Non-pigmented ciliary epithelial cell (primary cell): Measurements from ENCODE around the gene MEIOB.
"Not testable (repeated sequence)": the region's sequence is repeated elsewhere in the genome, so short reads cannot be mapped to it uniquely, and the experiment has no call there.

Experiments
- DNase-seq: peaks from one replicate; pipeline ENCODE4 v3.0.0-alpha.2; 2010; ENCODE audit warnings: low read depth

MEIOB gene

DNA sequence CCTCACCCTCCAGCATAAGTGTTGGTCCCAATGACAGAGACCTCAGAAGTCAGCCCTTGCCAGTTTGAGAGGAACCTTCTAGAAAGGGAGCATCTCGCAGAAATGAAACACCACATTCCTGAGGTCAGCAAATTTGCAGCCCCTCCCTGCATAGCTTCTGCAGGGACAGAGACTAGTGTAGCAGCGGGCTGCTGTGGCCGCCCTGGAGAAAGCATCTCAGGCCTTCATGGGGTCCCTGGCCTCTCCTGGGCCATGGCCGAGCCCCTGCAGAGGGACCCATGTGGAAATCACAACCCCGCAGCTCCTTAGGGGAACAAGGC lies 34.8 kb upstream of the MEIOB start:
- no peak for DNase-seq

DNA sequence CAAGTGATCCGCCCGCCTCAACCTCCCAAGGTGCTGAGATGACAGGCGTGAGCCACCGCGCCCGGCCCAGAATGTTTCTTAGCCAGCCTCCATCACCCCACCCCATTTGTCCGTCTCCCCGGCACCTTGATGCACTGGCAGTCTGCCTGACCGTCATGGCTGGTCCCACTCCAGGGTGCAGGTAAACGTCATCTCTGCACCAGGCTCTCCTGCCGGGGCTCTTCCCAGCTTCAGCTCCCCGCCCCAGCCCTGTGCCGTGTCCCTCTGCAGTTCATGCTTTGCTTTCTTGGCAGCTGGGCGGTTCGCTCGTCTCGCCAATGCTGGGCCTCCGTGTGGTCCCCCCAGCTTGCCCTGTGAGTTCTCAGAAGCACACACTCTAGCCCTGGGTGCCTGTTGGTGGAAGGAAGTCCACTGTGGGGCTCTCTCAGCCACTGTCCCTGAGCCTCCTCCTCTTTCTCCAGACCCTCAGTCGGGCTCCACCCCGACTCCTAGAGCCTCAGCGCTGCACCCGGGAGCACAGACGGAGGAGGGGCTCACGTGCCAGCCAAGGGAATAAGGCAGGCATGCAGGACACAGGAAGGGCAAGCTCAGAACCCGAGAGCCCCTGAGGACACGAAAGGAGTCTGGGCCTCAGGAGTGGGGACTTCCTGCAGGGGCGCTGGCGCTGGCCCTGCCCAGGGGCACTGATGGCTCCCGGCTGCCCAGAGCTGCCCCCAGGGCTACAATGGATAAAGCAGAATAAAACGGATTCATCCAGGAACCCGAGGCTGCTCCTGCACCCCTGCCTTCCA lies 34.3 kb upstream of the MEIOB start:
- DNase-seq = no peak

DNA sequence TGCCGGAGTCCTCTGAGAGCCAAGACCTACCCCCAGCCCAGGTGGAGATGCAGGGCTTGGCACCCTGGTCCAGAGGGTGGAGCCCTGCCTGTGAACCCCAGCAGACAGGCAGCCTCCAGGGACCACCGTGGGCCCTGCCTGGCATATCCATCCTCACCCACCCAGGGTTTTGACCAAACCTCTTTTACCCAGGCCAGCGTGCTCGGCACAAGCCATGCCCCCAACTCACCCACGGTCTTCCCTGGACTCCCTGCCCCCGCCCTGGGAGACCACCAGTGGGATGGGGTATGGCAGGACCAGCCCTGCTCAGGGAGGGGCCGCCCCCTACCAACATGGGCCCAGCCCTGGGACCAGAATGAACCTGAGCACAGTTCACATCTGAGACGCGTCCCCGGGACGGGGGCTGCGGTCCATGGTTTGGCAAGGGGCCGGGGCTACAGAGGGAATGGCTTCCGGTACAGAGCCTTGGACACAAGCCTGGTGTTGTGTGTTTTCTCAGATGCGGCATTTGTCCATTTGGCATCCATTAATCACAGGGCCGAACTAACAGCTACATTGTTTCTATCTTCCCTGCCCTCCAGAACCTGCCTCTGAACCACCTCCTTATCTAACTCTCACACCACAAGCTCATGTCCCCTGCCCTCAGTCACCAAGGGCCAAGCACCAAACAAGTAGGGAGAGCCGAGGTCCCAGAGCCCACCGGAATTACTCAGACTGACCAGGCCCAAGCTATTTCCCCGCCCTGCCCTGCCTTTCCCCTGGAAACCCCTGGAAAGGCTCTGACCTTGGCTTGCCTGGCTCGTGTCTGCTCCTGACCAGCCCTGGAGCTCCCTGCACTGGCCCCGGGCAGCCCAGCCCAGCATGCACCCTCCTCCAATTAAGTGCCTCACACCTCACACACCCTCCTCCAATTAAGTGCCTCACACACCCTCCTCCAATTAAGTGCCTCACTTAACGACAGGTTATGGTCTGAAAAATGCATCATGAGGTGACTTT lies 32.2 kb upstream of the MEIOB start:
- DNase-seq = no peak

DNA sequence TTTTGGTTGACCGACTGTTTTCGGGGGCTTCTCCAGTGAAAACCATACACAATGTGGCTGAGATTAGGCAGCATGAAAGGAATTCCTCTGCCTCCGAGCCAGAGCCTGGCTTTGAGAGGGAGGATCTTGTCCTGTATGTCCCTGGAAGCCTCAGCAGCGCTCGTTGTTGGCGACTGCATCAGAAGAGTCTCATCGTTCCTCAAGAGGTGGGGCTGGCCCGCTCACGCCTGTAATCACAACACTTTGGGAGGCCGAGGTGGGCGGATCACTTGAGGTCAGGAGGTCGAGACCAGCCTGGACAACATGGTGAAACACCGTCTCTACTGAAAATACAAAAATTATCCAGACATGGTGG lies 31.2 kb upstream of the MEIOB start:
- no peak for DNase-seq

DNA sequence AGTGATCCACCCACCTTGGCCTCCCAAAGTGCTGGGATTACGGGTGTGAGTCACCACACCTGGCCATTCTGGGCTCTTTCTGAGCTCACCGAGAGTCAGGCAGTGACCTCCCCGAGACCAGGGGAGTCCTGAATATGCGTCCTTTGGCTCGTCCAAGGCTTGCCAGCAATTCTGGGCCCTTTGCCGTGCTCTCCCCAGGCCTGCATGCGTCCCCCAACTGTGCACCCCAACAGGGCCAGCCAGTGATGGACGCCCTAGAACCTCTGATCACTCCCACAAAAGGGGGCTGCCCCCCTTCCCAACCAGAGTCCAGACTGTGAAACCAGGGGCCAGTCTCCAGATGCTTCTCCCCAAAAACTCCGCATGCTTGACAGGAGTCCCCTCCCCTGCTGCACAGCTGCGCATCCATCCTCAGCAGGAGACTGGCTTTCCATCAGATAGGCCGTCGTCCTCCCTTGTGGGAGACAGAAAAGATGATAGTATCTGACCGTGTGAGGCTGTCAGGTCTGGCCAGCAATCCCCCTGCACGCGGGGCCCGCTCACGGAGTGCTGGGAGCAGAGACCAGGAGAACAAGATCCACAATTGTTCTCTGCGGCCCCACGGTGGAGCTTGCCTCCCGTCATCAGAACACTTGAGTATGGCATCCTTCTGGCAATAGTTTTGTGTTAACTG lies 30.7 kb upstream of the MEIOB start:
- DNase-seq = no peak

DNA sequence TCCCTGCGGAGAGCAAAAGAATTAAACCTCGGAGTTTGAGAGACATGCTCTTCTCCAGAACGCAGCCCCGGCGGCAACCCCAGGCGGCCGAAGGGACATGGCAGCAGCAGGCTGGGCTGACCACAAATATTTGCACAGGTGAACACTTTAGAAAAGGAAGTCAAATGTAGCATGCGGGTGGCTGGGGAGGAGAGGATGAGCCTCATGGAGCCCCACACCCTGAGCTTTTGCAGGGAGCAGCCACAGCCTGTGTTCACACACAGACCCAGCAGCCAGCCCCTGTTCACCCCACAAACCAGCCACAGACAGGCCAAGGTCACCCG lies 28.4 kb upstream of the MEIOB start:
- DNase-seq = no peak

DNA sequence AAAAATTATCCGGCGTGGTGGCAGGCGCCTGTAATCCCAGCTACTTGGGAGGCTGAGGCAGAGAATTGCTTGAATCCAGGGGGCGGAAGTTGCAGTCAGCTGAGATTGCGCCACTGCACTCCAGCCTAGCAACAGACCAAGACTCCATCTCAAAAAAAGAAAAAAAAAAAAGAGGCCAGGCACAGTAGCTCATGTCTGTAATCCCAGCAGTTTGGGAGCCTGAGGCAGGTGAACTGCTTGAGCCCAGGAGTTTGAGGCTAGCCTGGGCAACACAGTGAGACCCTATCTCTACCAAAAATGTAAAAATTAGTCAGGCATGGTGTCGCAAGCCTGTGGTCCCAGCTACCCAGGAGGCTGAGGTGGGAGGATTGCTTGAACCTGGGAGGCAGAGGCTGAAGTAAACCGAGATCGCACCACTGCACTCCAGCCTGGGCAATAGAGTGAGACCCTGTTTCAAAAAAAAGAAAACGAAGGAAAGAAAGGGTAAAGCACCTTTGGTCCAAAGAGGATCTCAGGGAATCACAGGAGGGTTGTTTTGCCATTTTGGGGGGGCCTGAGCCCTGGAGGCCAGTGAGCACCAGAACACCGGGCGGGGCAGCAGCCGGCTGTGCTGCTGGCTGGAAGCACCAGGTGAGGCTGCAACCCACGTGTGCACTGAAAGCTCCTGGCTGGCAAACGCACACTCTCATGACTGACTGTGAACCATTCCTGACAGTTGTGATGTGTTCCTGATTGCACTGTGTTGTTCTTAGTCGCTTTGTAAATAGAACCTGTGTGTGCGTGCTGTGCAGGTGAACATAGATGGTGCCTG lies 27.9 kb upstream of the MEIOB start:
- no peak for DNase-seq

DNA sequence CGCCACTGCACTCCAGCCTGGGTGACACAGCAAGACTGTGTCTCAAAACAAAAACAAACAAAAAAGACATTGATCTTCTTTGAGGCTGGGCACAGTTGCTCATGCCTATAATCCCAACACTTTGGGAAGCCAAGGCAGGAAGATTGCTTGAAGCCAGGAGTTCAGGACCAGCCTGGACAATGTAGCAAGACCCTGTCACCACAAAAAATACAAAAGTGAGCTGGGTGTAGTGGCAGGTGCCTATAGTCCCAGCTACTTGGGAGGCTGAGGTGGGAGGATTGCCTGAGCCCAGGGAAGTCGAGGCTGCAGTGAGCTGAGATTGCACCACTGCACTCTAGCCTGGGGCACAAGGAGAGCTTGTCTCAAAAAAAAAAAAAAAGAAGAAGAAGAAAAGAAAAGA lies 25.7 kb upstream of the MEIOB start:
- not testable (repeated sequence) for DNase-seq

DNA sequence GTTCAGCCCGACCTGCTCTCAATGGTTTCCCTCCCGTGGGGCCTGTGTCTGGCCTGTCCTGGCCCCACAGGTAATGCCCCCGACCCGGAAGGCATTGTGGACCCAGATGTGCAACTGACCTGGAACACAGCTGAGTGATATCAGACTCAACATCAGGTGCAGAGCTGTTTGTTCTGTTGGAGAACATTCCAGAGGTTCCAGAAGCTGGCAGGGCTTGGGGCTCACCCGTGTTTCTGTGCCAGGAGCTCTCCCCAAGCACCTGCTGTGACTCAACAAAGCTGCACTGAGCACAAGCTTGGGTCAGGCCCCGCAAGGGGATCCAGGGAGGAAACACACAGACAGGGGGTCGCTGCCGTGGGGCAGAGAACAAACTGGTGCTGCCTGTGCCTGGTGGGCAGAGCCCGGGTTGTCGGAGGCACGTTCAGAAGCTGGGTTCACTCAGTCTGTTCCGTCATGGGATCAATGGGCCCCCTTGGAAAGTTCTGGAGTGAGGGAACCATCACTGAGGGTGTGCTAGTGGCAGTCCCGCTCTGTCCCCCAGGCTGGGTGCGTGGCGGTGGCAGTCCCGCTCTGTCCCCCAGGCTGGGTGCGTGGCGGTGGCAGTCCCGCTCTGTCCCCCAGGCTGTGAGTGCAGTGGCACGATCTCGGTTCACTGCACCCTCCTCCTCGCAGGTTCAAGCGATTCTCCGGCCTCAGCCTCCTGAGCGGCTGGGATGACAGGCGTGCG lies 24.1 kb upstream of the MEIOB start:
- DNase-seq = no peak

DNA sequence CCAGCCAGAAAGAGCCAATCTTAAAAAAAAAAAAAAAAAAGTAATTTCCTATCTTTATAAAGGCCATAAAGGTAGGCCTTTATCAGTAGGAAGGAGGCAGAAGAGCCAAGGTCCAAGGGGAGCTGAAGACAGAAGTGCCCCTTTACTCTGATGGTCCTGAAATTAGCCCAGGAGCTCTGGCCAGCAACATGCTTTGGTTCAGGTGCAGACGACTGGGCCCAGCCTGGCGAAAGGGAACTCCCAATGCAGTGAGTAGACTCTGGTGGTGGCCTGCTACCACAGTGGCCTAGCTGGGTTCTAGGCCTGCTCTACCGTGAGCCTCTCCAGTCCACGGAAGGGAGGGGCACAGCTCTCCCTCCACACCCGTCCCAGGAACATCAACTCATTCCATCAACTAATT lies 23.1 kb upstream of the MEIOB start:
- no peak for DNase-seq

DNA sequence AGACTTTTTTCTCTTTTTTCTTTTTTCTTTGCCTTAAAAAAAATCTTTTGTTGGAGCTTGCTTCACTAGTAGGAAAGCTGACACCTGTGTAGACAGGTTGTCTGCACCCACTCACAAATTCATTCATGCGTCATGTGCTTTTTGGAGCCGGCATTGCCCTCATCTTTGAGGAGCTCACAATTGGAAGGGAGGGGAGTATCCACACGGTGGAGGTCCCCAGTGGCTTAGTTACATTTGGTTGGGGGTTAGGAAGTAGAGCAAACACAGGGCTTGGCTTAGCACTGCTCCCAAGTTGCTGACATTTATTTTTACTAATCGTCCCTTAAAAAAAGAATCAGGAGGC lies 18.7 kb upstream of the MEIOB start:
- DNase-seq = no peak

DNA sequence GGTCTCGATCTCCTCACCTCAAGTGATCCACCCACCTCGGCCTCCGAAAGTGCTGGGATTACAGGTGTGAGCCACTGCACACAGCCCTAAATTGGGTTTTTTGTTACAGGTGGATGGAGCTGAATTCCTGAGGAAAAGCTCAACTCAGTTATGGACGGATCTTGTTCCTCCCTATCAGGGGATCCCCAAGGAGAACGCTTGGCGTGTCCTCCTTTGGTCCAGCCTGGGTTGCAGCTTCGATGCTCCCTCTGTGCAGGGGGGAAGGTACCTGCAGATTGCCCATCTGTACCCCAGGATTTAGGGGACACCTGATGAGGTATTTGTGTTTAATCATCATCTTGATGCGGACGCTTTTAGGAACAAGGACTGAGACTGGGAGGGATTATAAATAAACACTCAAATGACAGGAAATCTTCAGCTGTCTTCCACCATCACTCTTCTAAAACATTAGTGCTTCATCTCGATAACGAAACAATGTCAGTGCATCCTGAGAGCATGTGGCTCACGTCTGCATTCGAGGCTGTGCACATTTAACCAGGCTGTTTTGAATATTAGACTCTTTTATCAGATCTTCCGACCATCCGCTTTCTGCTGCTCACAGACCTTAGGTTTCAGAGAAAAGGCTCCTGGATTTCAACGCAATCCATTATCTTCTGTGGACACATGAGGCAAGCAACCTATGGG lies 18.2 kb upstream of the MEIOB start:
- DNase-seq = no peak

DNA sequence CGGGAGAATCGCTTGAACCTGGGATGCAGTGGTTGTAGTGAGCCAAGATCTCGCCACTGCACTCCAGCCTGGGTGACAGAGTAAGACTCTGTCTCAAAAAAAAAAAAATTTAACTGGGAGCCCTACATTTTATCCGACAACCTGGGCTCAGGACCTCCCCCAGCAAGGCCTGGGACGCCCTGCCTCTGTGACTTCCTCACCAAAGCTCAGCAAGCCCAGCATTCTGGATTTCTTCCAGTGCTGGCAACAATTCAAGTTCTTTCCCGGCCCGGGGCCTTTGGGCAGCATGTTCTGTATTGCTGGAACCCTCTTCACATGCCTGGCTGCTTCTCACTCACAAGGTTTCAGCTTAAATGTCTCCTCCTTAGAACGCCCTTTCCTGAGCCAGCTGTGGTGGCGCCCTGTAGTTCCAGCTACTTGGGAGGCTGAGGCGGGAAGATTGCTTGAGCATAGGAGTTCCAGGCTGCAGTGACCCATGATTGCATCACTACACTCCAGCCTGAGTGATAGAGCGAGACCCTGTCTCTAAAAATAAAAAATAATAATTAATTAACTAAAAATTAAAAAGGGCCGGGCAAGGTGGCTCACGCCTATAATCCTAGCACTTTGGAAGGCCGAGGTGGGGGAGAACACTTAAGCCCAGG lies 15.9 kb upstream of the MEIOB start:
- no peak for DNase-seq

DNA sequence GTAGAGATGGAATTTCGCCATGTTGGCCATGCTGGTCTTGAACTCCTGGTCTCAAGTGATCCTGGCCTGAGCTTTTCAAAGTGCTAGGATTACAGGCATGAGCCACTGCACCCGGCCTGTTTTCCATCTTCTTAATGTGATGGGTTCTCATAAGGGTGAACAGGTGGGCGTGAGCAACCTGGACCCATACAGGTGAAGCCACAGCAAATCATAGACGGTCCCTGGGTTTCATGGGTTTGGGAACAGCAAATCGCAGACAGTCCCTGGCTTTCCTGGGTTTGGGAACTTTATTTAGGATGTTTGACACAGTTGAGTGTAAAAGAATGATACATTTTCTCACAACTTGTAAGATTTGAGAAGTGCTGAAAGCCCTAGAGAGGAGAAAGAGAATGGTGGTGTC lies 12.9 kb upstream of the MEIOB start:
- DNase-seq = no peak

DNA sequence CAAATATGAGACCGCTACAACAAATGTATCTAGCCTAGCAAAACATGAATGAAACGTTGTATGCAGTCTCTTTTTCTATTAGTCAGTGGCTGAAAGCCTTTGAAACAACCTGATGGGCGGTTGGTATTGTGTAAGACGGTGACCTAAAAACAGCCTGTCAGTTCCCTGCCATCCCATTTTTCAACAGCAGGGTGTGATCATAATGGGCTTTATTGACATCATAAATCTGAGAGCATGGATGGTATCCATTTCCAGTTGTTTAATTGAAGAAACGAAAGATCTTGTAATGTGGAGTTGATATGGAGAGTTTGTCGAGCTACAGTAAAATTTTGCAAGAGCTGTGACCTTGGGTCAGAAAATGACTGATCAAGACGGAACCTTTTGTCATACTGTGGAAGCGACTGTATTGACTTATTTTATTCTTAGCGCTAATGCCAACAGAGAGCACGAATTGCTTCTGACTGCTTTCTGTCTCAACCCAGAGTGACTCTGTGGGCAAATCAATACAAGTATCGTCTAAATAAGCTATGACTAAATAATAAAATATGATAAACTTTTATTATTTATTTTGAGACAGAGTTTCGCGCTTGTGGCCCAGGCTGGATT lies 12.3 kb upstream of the MEIOB start:
- DNase-seq = no peak

DNA sequence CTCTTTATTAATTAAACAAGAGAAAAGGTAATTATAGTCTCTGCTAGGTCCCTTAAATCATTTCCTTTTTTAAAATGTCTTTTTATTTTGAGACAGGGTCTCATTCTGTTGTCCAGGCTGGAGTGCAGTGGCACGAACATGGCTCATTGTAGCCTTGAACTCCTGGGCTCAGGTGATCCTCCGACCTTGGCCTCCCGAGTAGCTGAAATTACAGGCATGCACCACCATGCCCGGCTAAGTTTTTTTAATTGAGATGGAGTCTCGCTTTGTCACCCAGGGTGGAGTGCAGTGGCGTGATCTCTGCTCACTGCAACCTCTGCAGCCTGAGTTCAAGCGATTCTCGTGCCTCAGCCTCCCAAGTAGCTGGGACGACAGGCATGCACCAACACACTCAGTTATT lies 9.2 kb upstream of the MEIOB start:
- not testable (repeated sequence) for DNase-seq

DNA sequence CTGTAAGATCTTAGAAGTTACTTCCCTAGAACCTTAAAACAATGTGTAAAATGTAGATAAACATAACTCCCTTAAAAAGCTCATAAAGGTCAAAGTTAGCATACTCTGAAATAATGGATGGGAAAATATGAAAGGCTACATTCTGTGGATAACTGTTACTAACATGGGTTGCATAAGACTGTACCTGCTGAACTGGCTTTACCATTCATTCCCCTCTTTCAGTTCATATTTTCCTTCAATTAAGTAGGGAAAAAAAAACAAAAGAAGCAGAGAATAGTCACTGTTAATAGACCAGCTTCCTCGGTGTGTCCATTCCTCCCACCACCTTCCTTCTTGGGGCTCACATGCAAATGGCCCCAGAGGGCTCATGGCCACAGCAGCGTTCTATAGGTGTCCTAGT lies 7.5 kb upstream of the MEIOB start:
- DNase-seq = no peak

DNA sequence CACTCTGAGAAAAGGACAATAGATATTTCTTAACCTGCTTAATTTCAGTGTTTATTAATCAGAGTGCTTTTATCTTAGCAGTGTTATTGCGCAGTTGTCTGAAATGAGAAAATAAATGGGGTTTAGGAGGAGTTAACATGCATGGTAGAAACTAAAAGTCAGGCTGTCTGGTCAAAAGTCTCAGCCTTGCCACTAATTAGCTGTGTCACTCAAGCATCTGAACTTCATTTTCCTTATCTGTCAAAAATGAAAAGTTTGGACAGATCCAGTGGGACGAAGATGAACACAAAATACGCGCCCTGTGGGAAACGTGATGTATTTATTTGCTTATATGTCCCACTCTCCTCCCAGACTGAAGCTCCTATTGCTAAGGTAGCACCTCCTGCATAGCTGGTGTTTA lies 6.3 kb upstream of the MEIOB start:
- no peak for DNase-seq

DNA sequence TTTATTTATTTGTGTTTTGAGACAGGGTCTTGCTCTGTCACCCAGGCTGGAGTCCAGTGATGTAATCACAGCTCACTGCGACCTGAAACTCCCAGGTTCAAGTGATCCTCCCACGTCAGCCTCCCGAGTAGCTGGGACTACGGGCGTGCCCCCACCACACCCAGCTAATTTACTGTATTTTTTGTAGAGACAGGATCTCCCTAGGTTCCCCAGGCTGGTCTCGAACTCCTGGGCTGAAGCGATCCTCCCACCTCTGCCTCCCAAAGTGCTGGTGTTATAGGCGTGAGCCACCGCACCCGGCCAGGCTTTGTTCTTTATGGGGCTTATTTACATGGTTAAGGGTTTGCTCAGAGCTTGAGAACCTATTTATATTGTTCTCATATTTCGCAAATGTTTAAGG lies 5.8 kb upstream of the MEIOB start:
- DNase-seq = no peak

DNA sequence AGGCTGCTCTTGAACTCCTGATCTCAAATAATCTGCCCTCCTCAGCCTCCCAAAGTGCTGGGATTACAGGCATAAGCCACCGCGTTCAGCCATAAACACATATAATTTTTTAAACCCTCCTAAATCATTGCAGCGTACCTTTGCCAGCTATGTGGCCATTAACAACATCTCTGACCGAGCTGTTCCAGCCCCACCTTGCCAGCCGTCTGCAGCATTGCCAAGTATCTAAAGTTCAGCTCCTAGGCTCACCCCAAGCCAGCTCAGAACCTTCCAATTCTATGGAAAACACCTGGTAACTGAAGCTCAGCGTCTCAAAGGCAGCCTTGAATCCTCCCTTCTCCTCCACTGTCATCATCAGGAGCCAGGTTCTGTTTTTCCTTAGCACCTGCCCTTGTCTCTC lies 5.1 kb upstream of the MEIOB start:
- no peak for DNase-seq
